Mesothelial cell of epicardium (in vitro differentiated cells): ENCODE measurements around the gene RTL1. TPM values are rescaled to one million over a fixed set of nuclear protein-coding genes. Genes with fewer than 3 reads are reported as not detected.

ENCODE experiments used
- DNase-seq, 2 experiments: peaks; one replicate each; pipeline ENCODE4 v3.0.0; 2021; ENCODE audit warnings: low spot score in 2 of 2; ENCODE audit not compliant: unreplicated experiment in 2 of 2
- H3K27ac Mint-ChIP-seq: 2 replicates; pipeline ENCODE4 v1.8.0; 2021; ENCODE audit warnings: mixed read lengths
- H3K27me3 Mint-ChIP-seq: 2 replicates; pipeline ENCODE4 v1.8.0; 2021; ENCODE audit warnings: low read depth, mixed read lengths
- H3K36me3 Mint-ChIP-seq: 2 replicates; pipeline ENCODE4 v1.8.0; 2021; ENCODE audit warnings: mixed read lengths
- H3K4me1 Mint-ChIP-seq: 2 replicates; pipeline ENCODE4 v1.8.0; 2021; ENCODE audit warnings: mixed read lengths
- H3K4me3 Mint-ChIP-seq: 2 replicates; pipeline ENCODE4 v1.8.0; 2021; ENCODE audit warnings: mild to moderate bottlenecking, moderate library complexity, mixed read lengths
- H3K9me3 Mint-ChIP-seq: 2 replicates; pipeline ENCODE4 v1.8.0; 2021; ENCODE audit warnings: mixed read lengths
- CTCF ChIP-seq: fragments of 200-600 bp; sonication (generic); IDR thresholded peaks from one replicate; pipeline ENCODE4 v1.5.0; 2021; ENCODE audit warnings: antibody characterized with exemption; ENCODE audit not compliant: unreplicated experiment
- total RNA-seq: library from RNA; stranded (reverse); gene quantifications from 3 replicates; pipeline ENCODE4 v1.2.1, GENCODE V29; 2021

RTL1 gene
- total RNA-seq, 1 donor from 2014 or later, result 9.3 TPM

GRCh38 chr14:100874051-100874410, 29.5 kb downstream of the RTL1 start:
- TF ChIP-seq CTCF, result no peak
- no peak for DNase-seq
- peaks cover 6% of the 10 kb centered on the region for H3K9me3 Mint-ChIP-seq
- H3K27me3 Mint-ChIP-seq, result peaks cover 5% of the 10 kb centered on the region
- no peaks in the 10 kb centered on the region for H3K4me1 Mint-ChIP-seq
- H3K36me3 Mint-ChIP-seq, result no peaks in the 10 kb centered on the region
- H3K27ac Mint-ChIP-seq, result no peak overlapping the region
- no peak overlapping the region for H3K4me3 Mint-ChIP-seq

GRCh38 chr14:100873096-100873482, 30.4 kb downstream of the RTL1 start:
- no peaks in the 10 kb centered on the region for H3K36me3 Mint-ChIP-seq
- H3K4me1 Mint-ChIP-seq, result no peaks in the 10 kb centered on the region
- peaks cover 6% of the 10 kb centered on the region for H3K9me3 Mint-ChIP-seq
- TF ChIP-seq CTCF, result no peak
- peaks cover 5% of the 10 kb centered on the region for H3K27me3 Mint-ChIP-seq
- no peak for DNase-seq
- H3K4me3 Mint-ChIP-seq, result no peak overlapping the region
- H3K27ac Mint-ChIP-seq, result no peak overlapping the region

- Mint-ChIP-seq H3K27me3 (peaks cover 5% of the 10 kb centered on the region), H3K9me3 (peaks cover 6% of the 10 kb centered on the region), H3K4me3 (no peak overlapping the region), H3K4me1 (no peaks in the 10 kb centered on the region), H3K36me3 (no peaks in the 10 kb centered on the region), H3K27ac (no peak overlapping the region)
- DNase-seq, result no peak
- no peak for TF ChIP-seq CTCF
These were observed 31.0 kb downstream of the RTL1 start for GRCh38 chr14:100872259-100873095.

- Mint-ChIP-seq H3K9me3 (peaks cover 6% of the 10 kb centered on the region), H3K4me1 (no peaks in the 10 kb centered on the region), H3K27me3 (peaks cover 5% of the 10 kb centered on the region), H3K27ac (no peak overlapping the region), H3K4me3 (no peak overlapping the region), H3K36me3 (no peaks in the 10 kb centered on the region)
- no peak for DNase-seq
- TF ChIP-seq CTCF, result no peak
These were observed 32.0 kb downstream of the RTL1 start for GRCh38 chr14:100871234-100872186.

GRCh38 chr14:100868621-100869370, 34.7 kb downstream of the RTL1 start:
- no peak for TF ChIP-seq CTCF
- Mint-ChIP-seq H3K9me3 (peaks cover 6% of the 10 kb centered on the region), H3K27me3 (peaks cover 16% of the 10 kb centered on the region), H3K27ac (no peak overlapping the region), H3K4me1 (no peaks in the 10 kb centered on the region), H3K4me3 (no peak overlapping the region), H3K36me3 (no peaks in the 10 kb centered on the region)
- no peak for DNase-seq
